Activated T-cell treated with anti-CD3 and anti-CD28 coated beads, Interleukin-2, amount 50 U/mL, for 4 hours (primary cell): ENCODE measurements around the gene ARL6. TPM values are rescaled to one million over a fixed set of nuclear protein-coding genes. Genes with fewer than 3 reads are reported as not detected.

ENCODE experiments used
- ATAC-seq, 2 donors: fragments of 200-7000 bp; cut with Tn5 transposase; one replicate each; pipeline ENCODE4 v1.10.0; 2021
- DNase-seq: peaks from one replicate; pipeline ENCODE4 v3.0.0-alpha.2; 2020
- H3K27me3 Mint-ChIP-seq: one replicate; pipeline ENCODE4 v1.8.0; 2021; ENCODE audit warnings: low read depth, mixed read lengths
- H3K36me3 Mint-ChIP-seq: one replicate; pipeline ENCODE4 v1.8.0; 2022; ENCODE audit warnings: mixed read lengths; ENCODE audit not compliant: insufficient read depth
- H3K4me1 Mint-ChIP-seq: one replicate; pipeline ENCODE4 v1.8.0; 2021; ENCODE audit warnings: low read depth, mixed read lengths
- H3K4me3 Mint-ChIP-seq: one replicate; pipeline ENCODE4 v1.8.0; 2021; ENCODE audit warnings: mild to moderate bottlenecking, moderate library complexity, mixed read lengths
- H3K9me3 Mint-ChIP-seq: one replicate; pipeline ENCODE4 v1.8.0; 2021; ENCODE audit warnings: mixed read lengths
- total RNA-seq, 3 donors: library from RNA; stranded (reverse); gene quantifications; one replicate each; pipeline ENCODE4 v1.2.1, GENCODE V29; 2021

ARL6 gene
- total RNA-seq, 3 donors from 2014 or later, result 7.9 to 8.6 (median 8.4) TPM

DNA sequence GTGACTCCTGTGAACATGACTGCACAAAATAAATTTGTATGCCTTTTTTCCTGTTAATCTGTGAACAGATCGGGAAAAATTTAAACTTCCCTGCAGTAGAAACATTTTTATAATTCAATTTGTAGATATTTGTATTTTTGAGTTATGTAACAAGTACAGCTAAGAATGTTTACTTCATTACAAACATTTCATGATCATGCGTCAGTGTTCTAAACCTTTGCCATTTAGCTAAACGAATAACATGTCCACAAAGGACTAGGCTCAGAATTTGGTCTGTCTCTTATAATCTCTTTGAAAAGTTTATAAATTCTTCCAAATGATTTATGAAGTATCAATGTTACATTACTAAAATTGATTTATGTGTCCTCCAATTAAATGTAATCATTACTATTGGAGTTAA lies 39.9 kb downstream of the ARL6 start:
- Mint-ChIP-seq H3K27me3 (no peaks in the 10 kb centered on the region), H3K9me3 (no peaks in the 10 kb centered on the region), H3K36me3 (no peaks in the 10 kb centered on the region), H3K4me1 (no peaks in the 10 kb centered on the region), H3K4me3 (no peak overlapping the region)
- no peak for DNase-seq
- ATAC-seq, result no peak

DNA sequence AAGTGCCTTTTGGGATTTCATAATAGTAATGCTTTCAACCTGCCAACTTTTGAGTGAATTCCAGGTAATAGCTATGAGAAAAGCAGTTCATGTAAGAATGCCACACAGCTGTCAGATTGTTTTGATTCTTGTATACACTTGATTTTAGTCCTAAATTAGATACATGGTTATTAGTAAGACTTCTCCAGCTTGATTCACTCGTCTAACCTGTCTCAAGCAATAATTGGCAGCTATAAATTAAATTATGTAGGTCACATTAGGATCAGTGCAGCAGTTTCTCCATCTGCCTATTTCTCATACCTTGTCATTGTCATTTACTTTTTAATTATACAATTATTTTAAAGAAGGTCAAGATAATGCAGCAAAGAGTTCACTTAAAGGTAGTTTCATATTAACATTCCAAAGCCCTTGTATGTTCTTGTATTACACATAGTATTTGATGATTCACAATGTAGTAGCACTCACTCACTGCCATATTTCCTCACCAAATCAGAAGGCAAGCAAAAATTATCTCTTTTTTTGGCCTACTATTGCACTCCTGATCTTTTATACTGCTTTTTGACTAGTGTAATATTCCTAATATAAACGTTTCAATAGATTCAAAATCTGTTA lies 46.3 kb downstream of the ARL6 start:
- Mint-ChIP-seq H3K4me3 (no peak overlapping the region), H3K27me3 (no peaks in the 10 kb centered on the region), H3K9me3 (no peaks in the 10 kb centered on the region), H3K36me3 (no peaks in the 10 kb centered on the region), H3K4me1 (peaks cover 9% of the 10 kb centered on the region)
- ATAC-seq (no peak), DNase-seq (no peak)

DNA sequence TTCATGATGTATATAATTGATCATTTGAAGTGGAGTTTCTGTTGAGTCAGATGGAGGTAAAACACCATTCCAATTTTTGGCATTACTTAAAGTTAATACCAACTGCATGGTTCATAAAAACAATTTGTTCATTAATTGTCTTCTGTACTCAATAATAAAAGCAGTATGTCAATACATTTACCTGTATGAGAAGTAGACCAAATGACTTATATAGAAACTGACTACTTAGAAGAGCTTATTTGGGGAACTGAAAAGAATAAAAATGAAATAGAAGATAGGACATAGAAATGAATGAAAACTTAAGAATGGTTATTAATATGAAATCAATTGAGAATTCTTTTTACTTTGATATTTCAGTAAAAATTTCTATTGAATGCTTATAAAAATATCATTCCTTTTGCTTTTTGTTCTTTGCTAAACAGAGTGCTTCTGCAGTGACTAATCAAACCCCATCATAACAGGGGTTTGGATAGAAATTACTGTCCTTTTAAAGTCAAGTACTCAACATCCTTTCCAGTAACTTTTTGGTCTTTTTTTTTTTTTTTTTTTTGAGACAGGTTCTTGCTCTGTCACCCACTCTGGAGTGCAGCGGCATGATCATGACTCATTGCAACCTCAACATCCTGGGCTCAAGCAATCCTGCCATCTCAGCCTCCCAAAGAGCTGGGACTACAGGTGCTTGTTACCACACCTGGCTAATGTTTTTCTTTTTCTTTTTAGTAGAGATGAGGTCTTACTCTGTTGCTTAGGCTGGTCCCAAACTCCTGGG lies 50.8 kb downstream of the ARL6 start:
- peaks cover 11% of the 10 kb centered on the region for H3K27me3 Mint-ChIP-seq
- ATAC-seq (peak; percentile 77 to 87), DNase-seq (peak; percentile 31)
- no peaks in the 10 kb centered on the region for H3K9me3 Mint-ChIP-seq
- peaks cover 9% of the 10 kb centered on the region for H3K4me1 Mint-ChIP-seq
- H3K4me3 Mint-ChIP-seq, result no peak overlapping the region
- no peaks in the 10 kb centered on the region for H3K36me3 Mint-ChIP-seq

DNA sequence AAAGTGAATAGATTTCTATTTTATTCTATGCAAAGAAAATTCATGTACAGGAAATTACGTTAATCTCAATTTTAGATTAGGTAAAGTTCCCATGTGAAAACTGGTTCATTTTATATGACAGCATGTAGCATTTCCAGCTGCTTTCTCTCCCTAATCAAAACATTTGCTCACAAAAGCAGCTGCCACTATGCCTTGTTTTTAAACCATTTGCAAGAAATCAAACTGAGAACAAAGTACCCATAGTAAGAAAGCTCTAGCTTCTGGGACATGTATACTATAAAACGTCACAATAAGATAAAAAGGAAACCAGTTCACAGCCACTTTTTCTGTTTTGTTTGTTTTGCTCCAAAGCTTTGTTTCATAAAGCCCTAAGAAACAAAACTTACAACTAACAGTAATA lies 52.3 kb downstream of the ARL6 start:
- H3K4me3 Mint-ChIP-seq, result no peak overlapping the region
- no peak for DNase-seq
- H3K9me3 Mint-ChIP-seq, result no peaks in the 10 kb centered on the region
- H3K4me1 Mint-ChIP-seq, result peaks cover 17% of the 10 kb centered on the region
- peaks cover 15% of the 10 kb centered on the region for H3K27me3 Mint-ChIP-seq
- ATAC-seq, result no peak
- H3K36me3 Mint-ChIP-seq, result no peaks in the 10 kb centered on the region

DNA sequence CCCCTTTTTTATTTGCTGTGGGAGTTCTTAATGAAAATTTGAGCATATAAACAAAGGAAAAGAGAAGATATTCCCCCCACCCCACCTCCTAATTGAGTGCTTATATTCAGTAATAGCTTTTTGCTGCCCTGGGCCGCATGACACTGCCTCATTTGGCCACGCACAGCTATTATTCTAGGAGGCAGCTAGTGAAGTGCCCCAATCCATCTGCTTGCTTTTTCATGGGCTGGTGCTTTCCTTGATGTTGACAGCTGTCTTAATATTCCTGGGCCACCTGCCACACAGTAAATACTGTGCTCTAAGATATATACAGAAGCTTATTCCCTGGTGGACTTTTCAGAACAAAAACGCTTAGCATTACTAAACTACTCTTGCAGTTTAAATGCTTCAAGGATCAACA lies 53.4 kb downstream of the ARL6 start:
- Mint-ChIP-seq H3K9me3 (no peaks in the 10 kb centered on the region), H3K4me1 (peaks cover 24% of the 10 kb centered on the region), H3K27me3 (peaks cover 18% of the 10 kb centered on the region), H3K36me3 (no peaks in the 10 kb centered on the region), H3K4me3 (no peak overlapping the region)
- ATAC-seq, result no peak
- DNase-seq, result no peak

DNA sequence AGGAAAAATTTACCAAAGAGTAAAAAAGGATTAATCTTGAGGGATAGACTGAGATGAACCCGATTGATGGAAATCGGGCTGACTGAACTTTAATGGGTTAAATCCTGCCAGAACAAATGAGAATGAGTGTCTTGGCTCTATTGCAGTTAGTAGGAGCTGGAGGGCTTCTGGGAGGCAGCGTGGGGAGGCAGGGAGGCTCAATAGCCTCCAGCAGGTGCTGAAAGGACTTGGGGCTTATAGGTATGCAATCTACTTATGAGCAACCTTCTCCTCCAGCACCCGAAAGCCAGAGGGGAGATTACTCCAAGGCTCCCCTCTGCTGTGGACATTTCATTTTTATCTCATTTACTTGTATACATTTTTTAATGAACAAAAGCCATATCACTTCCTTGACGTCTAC lies 56.2 kb downstream of the ARL6 start:
- DNase-seq (no peak), ATAC-seq (no peak)
- no peaks in the 10 kb centered on the region for H3K36me3 Mint-ChIP-seq
- peak overlapping the region; percentile 84 for H3K4me3 Mint-ChIP-seq
- H3K4me1 Mint-ChIP-seq, result peaks cover 21% of the 10 kb centered on the region
- H3K9me3 Mint-ChIP-seq, result no peaks in the 10 kb centered on the region
- peaks cover 22% of the 10 kb centered on the region for H3K27me3 Mint-ChIP-seq

DNA sequence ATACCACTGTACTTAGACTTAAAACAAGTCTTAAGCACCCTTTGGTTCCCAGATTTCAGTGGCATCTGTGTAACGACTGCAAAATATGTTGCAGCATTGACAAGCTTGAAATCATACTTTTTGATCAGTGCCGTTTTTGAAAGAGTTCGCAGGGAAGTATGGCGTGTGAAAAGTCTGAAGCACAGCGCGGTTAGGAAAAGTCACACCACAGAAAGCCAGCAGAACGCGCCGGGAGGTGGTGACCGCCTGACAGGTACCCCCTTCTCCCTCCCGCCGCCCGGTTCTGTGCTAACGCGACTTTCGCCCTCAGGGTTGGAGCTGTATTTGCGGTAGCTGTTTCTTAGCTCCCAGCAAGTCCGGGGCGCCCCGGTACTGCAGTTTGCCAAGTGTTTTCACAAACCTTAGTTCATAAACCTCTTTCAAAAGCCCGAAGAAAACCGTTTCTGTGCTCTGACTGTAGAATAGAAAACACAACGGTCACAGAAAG lies 56.8 kb downstream of the ARL6 start:
- Mint-ChIP-seq H3K4me1 (peaks cover 21% of the 10 kb centered on the region), H3K4me3 (peak overlapping the region; percentile 84), H3K9me3 (no peaks in the 10 kb centered on the region), H3K27me3 (peaks cover 22% of the 10 kb centered on the region), H3K36me3 (no peaks in the 10 kb centered on the region)
- ATAC-seq (peak; percentile 45 to 47), DNase-seq (peak; percentile 30)

DNA sequence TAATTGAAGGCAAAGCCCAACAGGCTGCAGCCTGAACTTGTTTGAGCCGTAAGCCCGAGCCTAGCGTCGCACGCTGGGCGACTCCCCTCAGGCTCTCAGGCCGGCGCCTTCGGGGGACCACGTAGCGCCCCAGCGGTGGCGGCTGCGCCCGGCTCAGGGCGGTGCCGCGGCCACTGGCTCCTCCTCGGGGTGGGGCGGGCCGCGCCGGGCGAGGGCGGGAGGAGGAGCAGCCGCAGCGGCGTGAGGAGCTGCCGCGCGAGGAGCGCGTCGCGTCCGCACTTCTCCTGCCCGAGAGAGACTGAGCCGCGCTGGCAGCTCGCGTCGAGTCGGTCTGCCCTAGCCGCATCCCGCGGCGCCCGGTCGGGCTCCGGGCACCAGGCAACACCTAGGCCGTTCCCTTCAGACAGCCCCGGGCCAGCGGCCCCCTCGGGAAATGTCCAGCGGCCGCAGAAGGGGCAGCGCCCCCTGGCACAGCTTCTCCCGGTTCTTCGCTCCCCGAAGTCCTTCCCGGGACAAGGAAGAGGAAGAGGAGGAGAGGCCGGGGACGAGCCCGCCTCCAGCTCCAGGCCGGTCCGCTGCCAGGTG lies 57.3 kb downstream of the ARL6 start, which contains the start of gene CRYBG3:
TSS of gene CRYBG3 (plus strand) at position 238 of the 585 bp plus-strand sequence. CDS start at position 434, 196 bp downstream.
- Mint-ChIP-seq H3K4me1 (peaks cover 21% of the 10 kb centered on the region), H3K4me3 (peak within 1 kb of the TSS; percentile 84), H3K9me3 (no peaks in the 10 kb centered on the region), H3K36me3 (no peaks in the 10 kb centered on the region), H3K27me3 (peaks cover 22% of the 10 kb centered on the region)
- ATAC-seq (peak; percentile 99), DNase-seq (peak; percentile 76)

DNA sequence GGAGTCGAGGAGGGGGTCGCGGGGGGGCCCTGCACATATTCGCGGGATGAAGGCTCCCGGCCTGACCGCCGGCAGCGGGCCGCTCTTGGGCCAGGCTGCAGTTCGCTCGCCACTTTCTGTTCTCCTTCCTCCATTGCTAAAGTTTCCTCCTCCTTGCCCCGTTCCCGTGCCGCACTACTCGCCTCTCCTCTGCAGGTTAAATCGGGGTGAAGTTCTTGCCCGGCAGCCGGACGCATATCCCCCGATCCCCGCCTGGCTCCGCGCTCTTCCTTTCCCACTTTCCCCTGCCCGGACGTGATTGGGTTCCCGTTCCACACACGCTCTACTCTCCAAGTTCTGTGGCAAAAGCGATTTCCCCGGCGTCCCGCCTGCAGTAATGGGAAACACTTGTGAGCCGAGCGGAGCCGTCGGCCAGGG lies 57.8 kb downstream of the ARL6 start:
- ATAC-seq, result peak; percentile 11 to 16
- Mint-ChIP-seq H3K27me3 (peaks cover 22% of the 10 kb centered on the region), H3K4me3 (peak overlapping the region; percentile 84), H3K4me1 (peaks cover 21% of the 10 kb centered on the region), H3K36me3 (no peaks in the 10 kb centered on the region), H3K9me3 (no peaks in the 10 kb centered on the region)
- DNase-seq, result peak; percentile 6

DNA sequence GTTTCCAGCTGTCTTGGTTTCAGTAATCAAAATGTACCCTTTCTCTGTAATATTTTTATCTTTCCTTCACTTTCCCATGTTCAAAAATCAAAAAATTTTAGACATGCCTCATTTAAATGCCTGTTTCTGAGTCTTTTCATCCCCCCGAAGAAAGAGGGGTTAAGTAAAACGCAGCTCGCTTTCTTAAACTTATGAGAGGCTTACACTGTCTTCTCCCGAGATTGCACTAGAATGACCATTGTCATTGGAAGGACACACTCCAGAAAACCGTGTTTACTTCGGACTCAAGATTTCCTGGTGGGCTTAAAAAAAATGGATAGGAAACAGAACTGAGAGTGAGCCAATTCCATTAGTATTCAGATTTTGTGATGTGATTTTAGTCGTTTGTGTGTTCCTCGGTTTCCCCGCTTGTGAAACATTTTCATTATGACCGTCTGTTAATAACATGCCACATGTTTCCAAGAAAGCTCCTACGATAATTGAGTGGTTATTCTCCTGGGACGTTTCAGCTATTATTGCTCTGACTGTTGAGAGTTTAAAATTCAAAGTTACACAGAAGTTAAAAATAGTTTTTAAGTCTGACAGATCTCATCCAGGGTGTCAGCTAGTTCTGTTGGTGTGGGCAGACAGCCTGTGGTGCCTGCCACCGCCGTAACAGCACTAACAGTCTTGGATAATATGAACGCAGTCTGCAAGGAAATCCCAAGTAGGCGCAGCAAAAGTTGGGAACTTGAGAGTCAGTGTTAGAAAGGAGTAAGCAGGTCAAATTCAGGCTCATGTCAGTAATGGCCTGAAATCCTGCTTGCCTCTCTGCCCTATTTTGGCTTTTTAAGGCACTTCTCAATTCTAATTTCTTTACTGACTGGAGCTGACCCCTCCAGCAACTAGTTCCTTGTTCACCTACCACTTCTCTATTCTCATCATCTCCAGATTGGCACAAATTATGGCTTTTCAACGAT lies 58.8 kb downstream of the ARL6 start:
- Mint-ChIP-seq H3K9me3 (no peaks in the 10 kb centered on the region), H3K4me1 (peaks cover 21% of the 10 kb centered on the region)
- ATAC-seq, result no peak

DNA sequence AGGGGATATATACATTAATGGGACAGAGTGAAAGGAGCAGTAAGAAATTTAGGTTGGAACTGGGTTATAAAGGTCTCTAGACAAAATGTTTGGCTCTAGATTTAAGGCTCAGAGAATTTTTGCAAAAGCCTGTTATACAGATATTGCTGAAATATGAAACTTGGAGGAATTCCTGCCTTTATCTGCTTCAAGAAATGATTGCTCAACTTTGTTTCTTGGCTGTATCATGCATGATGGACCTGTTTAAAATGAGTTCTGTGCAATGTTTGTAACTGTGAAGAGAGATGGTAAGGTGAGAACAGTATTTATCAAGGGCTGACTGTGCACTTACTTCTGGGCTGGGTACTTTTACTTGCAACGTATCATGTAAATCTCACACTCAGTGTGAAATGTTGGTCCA lies 60.5 kb downstream of the ARL6 start:
- Mint-ChIP-seq H3K4me3 (no peak overlapping the region), H3K36me3 (no peaks in the 10 kb centered on the region), H3K9me3 (no peaks in the 10 kb centered on the region), H3K4me1 (peaks cover 21% of the 10 kb centered on the region), H3K27me3 (peaks cover 14% of the 10 kb centered on the region)
- ATAC-seq (no peak), DNase-seq (no peak)

More for the DNA sequence above, 58.8 kb downstream of the ARL6 start:
- no peak for DNase-seq
- peaks cover 21% of the 10 kb centered on the region for H3K27me3 Mint-ChIP-seq
- H3K4me3 Mint-ChIP-seq, result peak overlapping the region; percentile 84
- H3K36me3 Mint-ChIP-seq, result no peaks in the 10 kb centered on the region

DNA sequence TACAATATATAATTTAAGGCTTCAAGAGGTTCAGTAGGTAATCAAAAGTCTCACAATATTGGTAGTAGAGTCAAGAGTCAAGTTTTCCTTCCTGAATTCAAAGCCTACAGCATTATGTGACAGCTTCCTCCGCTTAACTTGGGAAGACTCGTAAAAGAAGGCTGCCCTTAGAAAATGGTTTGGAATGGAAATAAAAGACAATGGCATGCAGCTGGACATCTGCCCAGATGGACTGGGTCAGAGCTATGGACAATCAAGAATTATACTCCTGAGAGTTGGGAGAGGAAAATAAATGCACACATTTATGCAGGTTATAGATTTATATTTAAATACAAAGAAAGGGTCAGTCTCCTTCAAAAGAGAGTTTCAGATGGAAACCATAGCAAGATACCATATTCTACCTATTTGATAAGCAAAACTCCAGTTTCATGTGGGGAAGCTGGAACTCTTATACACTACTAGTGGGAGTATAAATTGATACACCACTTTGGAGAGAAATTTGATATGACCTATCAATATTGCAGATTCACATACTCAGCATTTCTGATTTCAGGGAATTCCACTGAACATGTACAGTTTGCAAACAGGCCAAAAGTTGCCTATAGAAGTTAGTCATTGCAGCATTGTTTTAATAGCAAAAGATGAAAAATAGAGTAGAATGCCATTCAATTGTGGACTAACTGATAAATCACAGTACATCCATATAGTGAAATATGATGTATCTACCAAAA lies 63.3 kb downstream of the ARL6 start:
- peaks cover 7% of the 10 kb centered on the region for H3K4me1 Mint-ChIP-seq
- peaks cover 5% of the 10 kb centered on the region for H3K27me3 Mint-ChIP-seq
- DNase-seq, result no peak
- ATAC-seq, result no peak
- H3K36me3 Mint-ChIP-seq, result no peaks in the 10 kb centered on the region
- no peaks in the 10 kb centered on the region for H3K9me3 Mint-ChIP-seq
- H3K4me3 Mint-ChIP-seq, result no peak overlapping the region

DNA sequence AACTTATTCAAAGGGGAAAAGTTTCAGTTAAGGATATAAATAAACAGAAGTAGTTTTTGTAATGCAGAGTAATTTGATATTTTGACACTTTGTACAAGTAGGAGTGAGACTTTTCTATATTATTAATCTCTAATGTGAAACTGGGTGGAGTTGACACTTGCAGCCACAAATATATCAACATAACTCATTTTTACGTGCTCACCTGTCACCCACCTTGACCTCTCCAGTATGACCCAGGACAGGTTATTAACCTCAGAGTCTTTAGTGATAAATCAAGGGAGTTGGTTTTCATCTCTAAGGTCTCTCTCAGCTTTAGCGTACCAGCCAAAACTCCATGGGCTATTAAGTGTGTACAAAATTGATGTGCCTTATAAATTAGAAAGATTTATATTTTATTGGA lies 64.6 kb downstream of the ARL6 start:
- ATAC-seq, result no peak
- Mint-ChIP-seq H3K27me3 (no peaks in the 10 kb centered on the region), H3K36me3 (no peaks in the 10 kb centered on the region), H3K9me3 (no peaks in the 10 kb centered on the region), H3K4me1 (no peaks in the 10 kb centered on the region), H3K4me3 (no peak overlapping the region)
- DNase-seq, result no peak
